KMS-11 (cell line): ENCODE data around the gene TMEM217.
"Not testable (repeated sequence)": the region's sequence is repeated elsewhere in the genome, so short reads cannot be mapped to it uniquely, and the experiment has no call there.

Experiments used
- H2AFZ ChIP-seq: fragments of 200-600 bp; sonication (generic); 2 replicates; pipeline ENCODE4 v1.6.1; 2016; ENCODE audit warnings: antibody characterized with exemption, mixed run types, low read depth
- H3K27ac ChIP-seq: fragments of 200-600 bp; sonication (generic); 2 replicates; pipeline ENCODE4 v1.6.1; 2016; ENCODE audit warnings: mild to moderate bottlenecking, mixed run types
- H3K27me3 ChIP-seq: fragments of 200-600 bp; sonication (generic); 2 replicates; pipeline ENCODE4 v1.6.1; 2017; ENCODE audit warnings: mild to moderate bottlenecking, low read depth, mixed run types, moderate library complexity; ENCODE audit not compliant: insufficient read depth
- H3K36me3 ChIP-seq: fragments of 200-600 bp; sonication (generic); 2 replicates; pipeline ENCODE4 v1.6.1; 2017; ENCODE audit warnings: mild to moderate bottlenecking, mixed run types; ENCODE audit not compliant: insufficient read depth
- H3K4me1 ChIP-seq: fragments of 200-600 bp; sonication (generic); 2 replicates; pipeline ENCODE4 v1.6.1; 2016; ENCODE audit warnings: mild to moderate bottlenecking, low read depth, mixed run types; ENCODE audit not compliant: poor library complexity, severe bottlenecking
- H3K4me2 ChIP-seq: fragments of 200-600 bp; sonication (generic); 2 replicates; pipeline ENCODE4 v1.7.0; 2016; ENCODE audit warnings: mild to moderate bottlenecking, mixed run types
- H3K4me3 ChIP-seq: fragments of 200-600 bp; sonication (generic); IDR thresholded peaks from 2 replicates; pipeline ENCODE4 v1.6.1; 2017; ENCODE audit warnings: low read depth, low read length, mixed read lengths; ENCODE audit not compliant: insufficient read depth
- H3K79me2 ChIP-seq: fragments of 200-600 bp; sonication (generic); 2 replicates; pipeline ENCODE4 v1.6.1; 2016; ENCODE audit warnings: low read depth, mixed run types; ENCODE audit not compliant: insufficient read depth
- H3K9ac ChIP-seq: fragments of 200-600 bp; sonication (generic); 2 replicates; pipeline ENCODE4 v1.6.1; 2016; ENCODE audit warnings: mild to moderate bottlenecking, mixed run types
- H4K20me1 ChIP-seq: fragments of 200-600 bp; sonication (generic); 2 replicates; pipeline ENCODE4 v1.6.1; 2016; ENCODE audit warnings: mild to moderate bottlenecking, mixed run types; ENCODE audit not compliant: insufficient read depth
- TF ChIP-seq, protein P1 (sequence below): fragments of 200-600 bp; sonication (generic); conservative IDR thresholded peaks from 2 replicates; pipeline ENCODE4 v1.6.1; 2017; ENCODE audit warnings: low read depth, mild to moderate bottlenecking, antibody characterized with exemption, low read length, moderate library complexity, mixed read lengths

TMEM217 gene

DNA sequence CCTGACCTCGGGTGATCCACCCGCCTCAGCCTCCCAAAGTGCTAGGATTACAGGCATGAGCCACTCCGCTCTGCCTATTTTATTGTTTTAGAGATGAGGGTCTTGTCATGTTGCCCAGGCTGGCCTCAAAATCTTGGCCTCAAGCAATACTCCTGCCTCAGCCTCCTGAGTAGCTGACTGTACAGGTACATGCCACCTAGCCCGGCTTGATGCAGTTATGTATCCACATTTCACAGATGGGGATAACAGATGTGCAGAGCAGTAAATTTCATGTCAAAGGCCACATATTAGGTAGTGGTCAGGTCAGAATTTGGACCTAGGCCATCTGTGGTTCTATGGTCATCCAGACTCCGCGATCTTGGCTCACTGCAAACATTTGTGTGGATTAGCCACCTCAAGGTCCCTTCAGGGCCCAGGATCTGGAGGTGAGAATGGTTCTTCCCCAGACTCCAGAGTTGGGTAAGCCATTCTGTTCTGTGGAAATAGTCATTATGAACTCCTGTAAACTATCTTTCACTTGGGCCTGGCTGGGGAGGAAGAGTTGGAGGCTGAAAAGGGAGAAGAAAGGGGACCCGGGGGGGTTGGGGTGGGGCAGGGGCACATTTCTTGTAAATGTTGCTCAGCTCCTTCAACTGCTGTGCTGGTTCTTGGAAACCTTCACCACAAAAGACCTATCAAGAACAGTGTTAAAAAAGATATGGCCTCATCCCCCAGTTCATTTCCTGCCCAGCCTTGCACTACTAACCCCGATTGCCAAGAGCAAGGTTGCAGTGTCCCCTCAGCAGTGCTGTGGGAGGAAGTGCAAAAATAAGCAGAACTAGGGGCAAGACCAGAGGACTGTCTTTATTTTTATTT, 75.0 kb downstream of the TMEM217 start:
- no peak overlapping the region for H3K4me3 ChIP-seq
- H3K36me3 ChIP-seq, result no peaks in the 10 kb centered on the region
- no peak overlapping the region for H3K27ac ChIP-seq
- no peaks in the 10 kb centered on the region for H3K79me2 ChIP-seq
- no peaks in the 10 kb centered on the region for H3K27me3 ChIP-seq
- TF ChIP-seq, protein P1, sequence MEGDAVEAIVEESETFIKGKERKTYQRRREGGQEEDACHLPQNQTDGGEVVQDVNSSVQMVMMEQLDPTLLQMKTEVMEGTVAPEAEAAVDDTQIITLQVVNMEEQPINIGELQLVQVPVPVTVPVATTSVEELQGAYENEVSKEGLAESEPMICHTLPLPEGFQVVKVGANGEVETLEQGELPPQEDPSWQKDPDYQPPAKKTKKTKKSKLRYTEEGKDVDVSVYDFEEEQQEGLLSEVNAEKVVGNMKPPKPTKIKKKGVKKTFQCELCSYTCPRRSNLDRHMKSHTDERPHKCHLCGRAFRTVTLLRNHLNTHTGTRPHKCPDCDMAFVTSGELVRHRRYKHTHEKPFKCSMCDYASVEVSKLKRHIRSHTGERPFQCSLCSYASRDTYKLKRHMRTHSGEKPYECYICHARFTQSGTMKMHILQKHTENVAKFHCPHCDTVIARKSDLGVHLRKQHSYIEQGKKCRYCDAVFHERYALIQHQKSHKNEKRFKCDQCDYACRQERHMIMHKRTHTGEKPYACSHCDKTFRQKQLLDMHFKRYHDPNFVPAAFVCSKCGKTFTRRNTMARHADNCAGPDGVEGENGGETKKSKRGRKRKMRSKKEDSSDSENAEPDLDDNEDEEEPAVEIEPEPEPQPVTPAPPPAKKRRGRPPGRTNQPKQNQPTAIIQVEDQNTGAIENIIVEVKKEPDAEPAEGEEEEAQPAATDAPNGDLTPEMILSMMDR, result no peak
- no peak overlapping the region for H3K9ac ChIP-seq
- H3K4me2 ChIP-seq, result no peak overlapping the region
- H3K4me1 ChIP-seq, result no peaks in the 10 kb centered on the region
- no peak overlapping the region for H2AFZ ChIP-seq
- no peaks in the 10 kb centered on the region for H4K20me1 ChIP-seq

DNA sequence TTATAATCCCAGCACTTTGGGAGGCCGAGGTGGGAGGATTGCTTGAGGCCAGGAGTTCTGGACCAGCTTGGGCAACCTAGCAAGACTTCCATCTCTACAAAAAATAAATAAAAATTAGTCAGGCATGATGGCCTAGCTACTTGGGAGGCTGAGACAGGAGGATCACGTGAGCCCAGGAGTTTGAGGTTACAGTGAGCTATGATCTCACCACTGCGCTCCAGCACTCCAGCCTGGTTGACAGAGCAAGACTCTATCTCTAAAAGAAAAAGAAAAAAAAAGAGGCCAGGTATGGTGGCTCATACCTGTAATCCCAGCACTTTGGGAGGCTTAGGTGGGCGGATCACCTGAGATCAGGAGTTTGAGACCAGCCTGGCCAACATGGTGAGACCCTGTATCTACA, 77.3 kb downstream of the TMEM217 start:
- not testable (repeated sequence) for H3K27ac ChIP-seq, H3K27me3 ChIP-seq, H3K9ac ChIP-seq, H3K4me1 ChIP-seq, H3K4me3 ChIP-seq, H3K79me2 ChIP-seq, H3K36me3 ChIP-seq, H2AFZ ChIP-seq, H4K20me1 ChIP-seq, H3K4me2 ChIP-seq

DNA sequence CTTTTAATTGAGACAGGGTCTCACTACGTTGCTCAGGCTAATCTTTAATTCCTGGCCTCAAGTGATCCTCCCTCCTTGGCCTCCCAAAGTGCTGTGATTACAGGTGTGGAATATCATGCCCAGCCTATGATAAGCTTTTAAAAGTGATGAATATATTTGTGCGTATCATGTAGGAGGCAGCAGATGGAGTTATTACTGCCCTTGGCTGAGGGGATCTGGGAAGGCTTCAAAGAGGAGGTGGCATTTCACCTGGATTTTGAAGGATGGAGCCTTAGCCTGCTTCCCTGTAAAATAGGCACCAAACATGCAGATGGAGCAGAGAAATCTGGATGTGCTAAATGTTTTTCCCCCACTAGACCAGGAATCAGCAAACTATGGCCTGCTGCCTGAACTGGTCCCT, 77.9 kb downstream of the TMEM217 start:
- no peaks in the 10 kb centered on the region for H4K20me1 ChIP-seq
- no peaks in the 10 kb centered on the region for H3K4me1 ChIP-seq
- H2AFZ ChIP-seq, result no peak overlapping the region
- H3K27ac ChIP-seq, result no peak overlapping the region
- no peak overlapping the region for H3K4me3 ChIP-seq
- no peaks in the 10 kb centered on the region for H3K79me2 ChIP-seq
- H3K27me3 ChIP-seq, result no peaks in the 10 kb centered on the region
- TF ChIP-seq, protein P1, result no peak
- no peak overlapping the region for H3K9ac ChIP-seq
- no peaks in the 10 kb centered on the region for H3K36me3 ChIP-seq
- no peak overlapping the region for H3K4me2 ChIP-seq

DNA sequence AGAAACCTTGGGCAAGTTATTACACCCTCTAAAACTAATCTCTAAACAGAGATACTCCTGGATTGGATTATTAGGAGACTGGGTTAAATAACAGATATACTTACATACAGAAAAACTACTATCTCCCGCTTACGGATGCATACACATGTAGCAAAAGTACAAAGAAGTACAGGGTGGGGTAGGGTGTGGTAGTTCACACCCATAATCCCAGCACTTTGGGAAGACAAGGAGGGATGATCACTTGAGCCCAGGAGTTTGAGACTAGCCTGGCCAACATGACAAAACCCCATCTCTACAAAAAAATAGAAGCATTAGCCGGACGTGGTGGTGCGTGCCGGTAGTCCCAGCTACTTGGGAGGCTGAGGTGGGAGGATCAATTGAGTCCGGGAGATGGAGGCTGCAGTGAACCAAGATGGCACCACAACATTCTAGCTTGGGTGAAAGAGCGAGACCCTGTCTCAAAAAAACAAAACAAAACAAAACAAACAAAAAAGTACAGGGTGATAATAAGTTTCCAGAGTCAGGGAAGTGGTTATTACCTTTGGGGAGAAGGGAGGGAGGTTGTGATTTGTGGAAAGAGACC, 79.9 kb downstream of the TMEM217 start:
- H3K4me2 ChIP-seq, result no peak overlapping the region
- no peak overlapping the region for H3K9ac ChIP-seq
- no peak overlapping the region for H2AFZ ChIP-seq
- peaks cover 8% of the 10 kb centered on the region for H3K79me2 ChIP-seq
- TF ChIP-seq, protein P1, result no peak
- peaks cover 11% of the 10 kb centered on the region for H3K36me3 ChIP-seq
- peaks cover 11% of the 10 kb centered on the region for H3K4me1 ChIP-seq
- no peak overlapping the region for H3K4me3 ChIP-seq
- no peak overlapping the region for H3K27ac ChIP-seq
- H4K20me1 ChIP-seq, result peaks cover 4% of the 10 kb centered on the region; the same call in 1 of the 2 replicates
- no peaks in the 10 kb centered on the region for H3K27me3 ChIP-seq
